Measurements from ENCODE around the gene SMARCA1.

SMARCA1 gene

GRCh38 chrX:129529685-129530281 lies 6.5 kb upstream of the SMARCA1 start:
- DNase-seq (ENCODE audit: low spot score) = no peak

DNA sequence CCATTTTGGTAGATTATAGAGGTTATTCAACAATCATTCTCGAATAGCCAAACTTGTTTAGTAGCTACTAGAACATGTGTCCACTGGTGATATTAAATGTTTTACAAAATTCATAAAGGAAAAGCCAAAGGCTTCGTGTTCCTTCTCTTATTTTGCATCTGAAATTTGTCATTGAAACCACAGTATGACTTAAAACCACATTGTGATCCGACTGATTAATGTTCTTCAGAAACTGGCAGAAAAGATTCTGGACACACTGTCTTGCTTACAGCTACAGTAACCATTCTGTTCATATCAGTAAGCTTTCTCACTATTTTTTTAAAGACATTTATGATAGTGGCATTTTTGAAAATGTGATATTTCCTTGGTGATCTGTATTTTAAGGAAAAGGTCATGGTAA lies 2.6 kb upstream of the SMARCA1 start:
- DNase-seq (ENCODE audit: low spot score) = no peak

DNA sequence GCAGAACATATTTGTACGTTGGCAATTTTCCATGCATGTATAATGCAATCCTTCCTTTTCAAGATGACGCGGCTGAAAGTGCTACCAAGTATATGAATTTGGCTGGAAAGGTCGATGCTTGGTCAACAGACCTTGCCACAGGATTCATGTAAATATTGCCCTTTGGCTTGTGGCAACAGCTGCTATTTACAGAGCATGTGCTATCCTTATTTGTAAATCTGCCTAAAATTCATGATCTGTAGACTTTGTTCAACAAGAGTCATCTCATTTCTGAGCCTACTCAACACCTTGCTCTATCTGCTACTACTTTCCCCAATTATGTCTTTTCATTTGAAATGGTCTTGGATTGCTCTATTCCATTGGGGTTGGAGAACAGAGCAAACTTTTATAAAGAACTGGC lies 1.9 kb upstream of the SMARCA1 start:
- DNase-seq (ENCODE audit: low spot score) = no peak

DNA sequence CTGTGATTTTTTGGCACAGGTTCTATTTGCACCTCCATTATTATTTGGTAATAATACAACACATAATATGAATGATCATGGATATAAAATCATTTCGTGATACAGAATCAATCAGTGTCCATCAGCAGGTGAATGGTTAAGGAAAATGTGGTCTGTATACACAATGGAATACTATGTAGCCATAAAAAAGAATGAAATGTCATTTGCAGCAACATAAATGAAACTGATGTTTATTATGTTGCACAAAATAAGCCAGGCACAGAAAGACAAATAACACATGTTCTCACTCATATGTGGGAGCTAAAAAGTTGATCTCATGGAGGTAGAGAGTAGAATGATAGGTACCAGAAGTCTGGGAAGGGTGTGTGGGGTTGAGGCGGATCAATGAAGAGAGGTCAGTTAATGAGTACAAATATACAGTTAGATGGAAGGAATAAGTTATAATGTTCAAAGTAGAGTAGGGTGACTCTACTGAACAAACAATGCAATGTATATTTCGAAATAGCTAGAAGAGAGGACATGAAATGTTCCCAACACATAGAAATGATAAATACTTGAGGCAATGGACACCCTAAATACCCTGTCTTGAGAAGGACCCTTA lies 1.1 kb upstream of the SMARCA1 start:
- DNase-seq (ENCODE audit: low spot score) = no peak

GRCh38 chrX:129522184-129523078 lies 859 bp downstream of the SMARCA1 start:
- DNase-seq (ENCODE audit: low spot score) = no peak

- no peak for DNase-seq (ENCODE audit: low spot score)
These were observed 3.1 kb downstream of the SMARCA1 start for GRCh38 chrX:129520151-129520550.

GRCh38 chrX:129516402-129516801 lies 6.9 kb downstream of the SMARCA1 start:
- no peak for DNase-seq (ENCODE audit: low spot score)

GRCh38 chrX:129512409-129512808 lies 10.9 kb downstream of the SMARCA1 start:
- no peak for DNase-seq (ENCODE audit: low spot score)

DNA sequence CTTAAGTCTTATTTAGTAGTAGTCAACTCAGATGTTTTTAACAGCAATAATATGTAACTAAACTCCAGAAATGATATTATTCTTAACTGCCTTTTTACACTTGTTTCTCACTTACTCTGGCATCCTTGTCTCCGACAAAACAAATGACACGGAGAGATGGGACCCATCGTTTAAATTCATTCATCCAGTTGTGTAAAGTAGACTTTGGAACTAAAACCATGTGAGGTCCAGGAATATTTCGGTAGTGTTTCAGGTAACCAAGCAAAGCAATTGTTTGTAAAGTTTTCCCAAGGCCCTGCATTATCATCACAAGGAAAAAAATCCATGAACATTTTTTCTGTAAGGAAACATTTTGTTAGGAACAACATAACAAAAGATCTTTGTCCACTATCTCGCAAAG lies 11.6 kb downstream of the SMARCA1 start:
- no peak for DNase-seq (ENCODE audit: low spot score)

GRCh38 chrX:129510331-129510730 lies 13.0 kb downstream of the SMARCA1 start:
- DNase-seq (ENCODE audit: low spot score) = no peak

DNA sequence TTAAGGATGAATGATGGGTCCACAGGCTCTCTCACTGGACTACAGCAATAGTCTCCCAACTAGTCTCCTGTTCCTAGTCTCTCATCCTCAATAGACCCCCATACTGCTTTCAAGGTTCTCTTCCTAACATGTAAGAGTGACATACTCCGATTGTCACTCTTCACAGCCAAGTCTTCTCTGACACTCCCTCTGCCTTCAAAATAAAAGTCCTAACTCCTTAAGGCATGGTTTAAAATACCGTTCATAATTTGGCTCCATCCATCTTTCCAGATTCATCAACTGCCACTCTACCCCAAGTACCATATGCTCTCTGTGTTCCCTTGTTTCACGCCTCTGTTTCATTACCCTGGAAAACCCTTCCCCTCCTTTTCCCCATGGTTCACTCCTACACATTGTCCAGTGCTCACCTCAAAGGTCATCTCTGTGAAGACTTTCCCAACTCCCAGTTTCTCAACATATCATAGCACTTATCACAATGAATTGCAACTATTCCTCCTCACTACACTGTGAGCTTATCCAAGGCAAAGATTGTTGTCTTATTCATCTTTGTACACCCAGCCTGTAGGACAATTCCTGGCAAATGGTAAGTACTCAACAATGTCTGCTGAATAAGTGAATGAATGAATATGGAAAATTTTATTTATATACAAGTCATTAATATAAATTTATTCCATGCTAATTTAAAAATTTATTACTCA lies 26.0 kb downstream of the SMARCA1 start:
- no peak for DNase-seq (ENCODE audit: low spot score)

DNA sequence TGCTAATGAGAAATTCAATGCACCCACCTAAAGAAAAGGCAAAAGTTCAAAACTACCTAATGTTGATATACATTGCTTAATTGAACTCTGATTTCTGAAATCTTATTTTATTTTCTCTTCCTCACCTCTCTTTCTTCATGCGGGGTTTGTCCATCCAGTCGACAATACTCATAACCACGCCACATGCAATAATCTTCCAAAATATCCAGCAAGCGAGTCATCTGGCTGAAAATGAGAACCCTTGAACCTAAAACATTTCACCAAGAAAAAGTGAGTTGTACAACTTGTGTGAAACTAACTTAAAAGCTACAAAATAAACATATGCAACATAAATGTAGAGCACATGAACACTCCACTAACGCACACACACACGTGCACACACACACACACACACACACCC lies 26.7 kb downstream of the SMARCA1 start:
- no peak for DNase-seq (ENCODE audit: low spot score)

GRCh38 chrX:129495900-129496299 lies 27.4 kb downstream of the SMARCA1 start:
- no peak for DNase-seq (ENCODE audit: low spot score)

DNA sequence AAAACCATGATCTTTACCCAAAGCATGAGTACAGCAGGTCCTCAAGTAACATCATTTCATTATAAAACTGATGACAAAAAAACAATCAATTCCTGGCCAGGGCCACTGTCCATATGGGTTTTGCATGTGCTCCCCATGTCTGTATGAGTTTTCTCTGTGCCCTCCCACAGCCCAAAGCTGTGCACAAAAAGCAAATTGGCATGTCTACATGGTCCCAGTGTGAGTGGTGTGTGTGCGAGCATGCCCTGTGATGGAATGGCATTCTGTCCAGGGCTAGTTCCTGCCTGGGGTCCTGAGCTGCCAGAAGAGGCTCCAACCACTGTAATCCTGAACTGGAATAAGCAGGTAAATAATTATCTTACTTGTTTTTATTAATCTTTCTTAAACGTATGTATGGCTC lies 28.4 kb downstream of the SMARCA1 start:
- no peak for DNase-seq (ENCODE audit: low spot score)

DNA sequence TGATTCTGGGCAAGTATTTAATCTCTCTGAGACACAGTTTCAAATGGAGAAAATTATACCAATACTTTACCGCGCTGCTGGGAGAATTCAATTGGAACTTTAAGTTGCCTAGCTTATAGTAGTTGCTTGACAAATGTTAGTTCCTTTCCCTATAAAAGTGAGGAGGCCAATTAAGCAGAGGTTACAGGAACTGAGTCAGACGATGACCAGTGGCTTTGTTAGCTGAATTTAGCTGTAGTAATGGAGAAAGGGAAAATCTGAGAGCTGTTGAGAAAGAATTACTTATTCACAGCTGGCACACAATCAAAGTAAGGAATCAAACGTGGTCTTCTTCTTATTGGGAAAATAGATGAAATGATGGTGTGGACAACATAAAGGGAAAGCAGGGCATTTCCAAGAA lies 29.6 kb downstream of the SMARCA1 start:
- peak; percentile 74 for DNase-seq (ENCODE audit: low spot score)

DNA sequence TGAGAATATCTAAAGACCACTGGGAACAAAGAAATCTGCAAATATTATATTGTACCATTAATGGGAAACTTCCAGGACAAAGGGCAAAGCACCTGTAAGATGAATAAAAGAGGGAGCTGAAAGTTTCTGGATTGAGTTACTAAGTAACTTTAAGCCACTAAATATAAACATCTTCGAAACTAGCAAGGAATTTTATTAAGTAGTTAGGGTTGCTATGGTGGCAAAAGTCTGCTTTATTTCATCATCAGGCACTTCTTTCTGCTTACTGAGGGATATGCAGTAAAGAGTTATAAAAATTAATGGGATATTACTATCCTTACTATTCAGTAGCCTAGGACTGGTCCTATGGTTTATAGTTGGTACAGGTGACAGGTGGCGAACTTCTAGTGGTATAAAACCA lies 33.0 kb downstream of the SMARCA1 start:
- DNase-seq (ENCODE audit: low spot score) = no peak

- no peak for DNase-seq (ENCODE audit: low spot score)
These were observed 34.9 kb downstream of the SMARCA1 start for GRCh38 chrX:129488359-129488758.

- DNase-seq (ENCODE audit: low spot score) = no peak
These were observed 42.4 kb downstream of the SMARCA1 start for GRCh38 chrX:129480889-129481288.

DNA sequence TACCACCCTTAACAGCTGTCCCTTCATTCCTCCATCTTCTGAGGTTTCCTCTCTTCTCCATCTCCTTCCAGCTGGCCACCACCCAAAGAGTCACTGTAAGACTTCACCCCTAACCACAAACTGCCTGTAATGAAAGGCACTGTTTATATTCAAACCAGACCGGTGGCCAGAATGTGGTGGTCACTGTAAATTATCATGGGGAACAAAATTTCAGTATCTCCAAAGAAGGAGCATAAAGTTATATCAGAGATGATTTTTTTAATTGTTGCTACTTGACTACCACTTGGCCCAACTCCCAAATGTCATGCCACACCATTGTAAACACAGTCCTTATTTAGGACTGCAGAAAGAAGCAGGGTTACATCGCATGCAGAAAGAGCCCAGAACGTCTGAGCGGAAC lies 44.8 kb downstream of the SMARCA1 start:
- DNase-seq (ENCODE audit: low spot score) = no peak

DNA sequence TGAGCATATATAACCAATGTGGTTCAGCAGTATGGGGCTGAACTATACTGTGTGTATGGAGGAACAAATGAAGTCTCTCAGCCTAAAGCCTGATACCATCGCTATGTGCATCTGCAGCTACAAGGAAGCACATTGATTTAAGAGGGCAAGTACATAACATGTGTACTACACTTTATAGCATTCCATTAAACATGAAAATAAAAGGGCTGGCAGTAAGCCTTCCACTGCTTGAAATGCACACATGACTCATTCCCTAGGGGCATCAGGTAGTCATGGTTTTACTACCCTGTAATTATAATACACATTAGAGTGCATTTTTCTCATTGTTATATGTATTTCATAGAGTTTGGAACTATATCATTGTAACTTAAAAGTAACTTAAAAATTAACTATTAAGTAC lies 51.2 kb downstream of the SMARCA1 start:
- no peak for DNase-seq (ENCODE audit: low spot score)

DNA sequence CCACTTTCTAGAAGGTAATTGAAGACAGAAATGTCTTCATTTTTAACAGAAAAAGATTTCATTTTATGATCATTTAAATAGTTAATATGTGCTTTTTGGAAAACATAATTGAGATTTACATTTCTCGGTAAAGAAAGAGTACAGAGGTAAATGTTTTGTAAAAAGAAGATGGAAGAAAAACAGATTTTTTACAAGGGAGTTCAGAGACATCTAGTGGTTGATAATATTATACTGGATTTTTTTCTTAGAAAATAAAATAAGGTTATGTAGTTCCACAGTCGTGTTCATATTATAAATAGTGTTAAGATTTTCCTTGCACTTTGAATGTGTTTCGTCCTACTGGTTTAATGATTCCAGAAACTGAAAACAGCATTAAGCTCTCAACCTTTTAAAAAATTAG lies 60.6 kb downstream of the SMARCA1 start:
- DNase-seq (ENCODE audit: low spot score) = peak; percentile 19

- no peak for DNase-seq (ENCODE audit: low spot score)
These were observed 61.4 kb downstream of the SMARCA1 start for GRCh38 chrX:129461801-129462456.
